Stimulated activated CD4-positive, alpha-beta T cell treated with anti-CD3 and anti-CD28 coated beads, Interleukin-4, amount 100 ng/mL, for 4 hours (primary cell): ENCODE results near the gene SYT5.

Source experiments
- DNase-seq, 2 experiments: peaks; one replicate each; pipeline ENCODE4 v3.0.0-alpha.2; 2020

The SYT5 gene

DNA sequence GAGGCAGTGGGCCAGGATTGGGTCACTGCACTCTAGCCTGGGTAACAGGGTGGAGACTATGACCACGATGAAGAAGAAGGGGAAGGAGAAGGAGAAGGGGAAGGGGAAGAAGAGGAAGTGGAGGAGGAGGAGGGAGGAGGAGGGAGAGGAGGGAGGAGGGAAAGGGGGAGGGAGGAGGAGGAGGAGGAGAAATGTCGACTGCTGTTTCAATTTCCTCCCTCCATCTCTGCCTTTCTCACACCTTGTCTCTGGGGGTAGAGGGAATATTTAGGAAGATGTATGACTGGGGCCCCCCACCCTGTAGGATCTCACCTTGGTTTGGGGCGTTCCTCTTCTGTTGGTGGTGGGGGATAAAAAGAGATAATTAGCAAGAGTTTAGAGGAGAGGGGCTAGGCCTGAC, 34.9 kb downstream of the SYT5 start:
- DNase-seq, result no peak

DNA sequence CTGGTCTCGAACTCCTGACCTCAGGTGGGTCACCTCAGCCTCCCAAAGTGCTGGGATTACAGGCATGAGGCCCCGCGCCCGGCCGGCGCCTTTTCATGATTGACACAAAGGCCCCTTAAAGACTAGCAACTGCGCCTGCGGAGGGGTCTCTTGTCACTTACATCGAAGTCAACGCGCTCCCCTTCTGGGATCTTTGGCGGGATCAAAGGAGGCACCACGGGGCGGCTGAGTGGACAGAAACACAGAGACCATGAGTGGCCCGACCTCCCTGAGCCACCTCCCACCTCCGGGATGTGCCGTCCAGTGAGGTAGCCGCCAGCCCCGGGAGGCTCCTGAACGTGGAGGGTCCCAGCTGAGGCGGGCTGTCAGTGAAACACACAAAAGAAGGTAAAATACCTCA, 38.4 kb downstream of the SYT5 start:
- no peak for DNase-seq

DNA sequence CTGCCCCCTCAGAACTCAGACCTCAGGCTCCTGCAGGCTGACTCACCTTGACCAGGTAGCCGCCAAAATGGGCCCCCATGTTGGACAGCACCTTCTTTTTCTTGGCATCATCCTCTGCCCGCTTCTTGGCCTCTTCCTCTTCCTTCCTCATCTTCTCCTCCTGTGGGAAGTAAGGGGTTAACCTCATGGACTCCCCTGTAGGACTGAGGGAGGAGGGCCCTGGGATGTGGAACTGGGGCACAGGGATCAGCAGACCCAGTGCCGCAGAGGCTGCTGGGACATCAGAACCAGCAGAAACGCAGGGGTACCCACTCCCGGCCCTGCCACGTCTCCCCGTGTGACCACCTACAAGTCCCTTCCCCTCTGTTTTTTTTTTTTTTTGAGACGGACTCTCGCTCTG, 42.2 kb downstream of the SYT5 start:
- no peak for DNase-seq

DNA sequence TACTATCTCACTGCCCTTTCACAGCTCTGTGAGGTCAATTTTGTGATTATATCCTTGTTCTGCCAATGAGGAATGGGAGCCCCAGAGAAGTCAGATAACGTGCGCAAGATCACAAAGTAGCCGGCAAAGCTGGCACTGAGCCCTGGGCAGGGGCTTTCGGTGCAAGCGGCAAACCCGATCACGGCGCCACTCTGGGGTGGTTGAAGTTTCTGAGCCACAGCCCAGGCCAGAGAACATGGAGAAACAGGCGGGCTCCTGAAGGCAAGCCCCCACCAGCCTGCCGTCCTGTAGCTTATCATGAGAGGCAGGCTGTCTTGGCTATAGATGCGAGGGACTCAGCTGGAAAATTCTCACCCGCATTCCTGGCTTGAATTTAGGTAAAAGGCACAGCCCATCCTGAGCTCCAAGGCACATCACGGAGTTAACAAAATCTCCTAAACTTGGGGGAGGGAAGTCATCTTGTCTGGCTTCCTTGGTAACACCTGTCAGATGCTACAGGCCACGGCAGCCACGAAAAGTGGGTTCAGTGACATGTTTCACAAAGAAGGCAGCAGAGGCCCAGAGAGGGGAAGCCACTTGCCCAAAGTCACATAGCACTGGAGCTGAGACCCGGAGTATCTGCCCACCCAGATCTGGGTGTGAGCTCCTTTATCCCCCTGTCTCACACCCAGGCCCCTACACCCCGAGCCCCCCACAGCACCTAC, 43.5 kb downstream of the SYT5 start:
- DNase-seq, result no peak

DNA sequence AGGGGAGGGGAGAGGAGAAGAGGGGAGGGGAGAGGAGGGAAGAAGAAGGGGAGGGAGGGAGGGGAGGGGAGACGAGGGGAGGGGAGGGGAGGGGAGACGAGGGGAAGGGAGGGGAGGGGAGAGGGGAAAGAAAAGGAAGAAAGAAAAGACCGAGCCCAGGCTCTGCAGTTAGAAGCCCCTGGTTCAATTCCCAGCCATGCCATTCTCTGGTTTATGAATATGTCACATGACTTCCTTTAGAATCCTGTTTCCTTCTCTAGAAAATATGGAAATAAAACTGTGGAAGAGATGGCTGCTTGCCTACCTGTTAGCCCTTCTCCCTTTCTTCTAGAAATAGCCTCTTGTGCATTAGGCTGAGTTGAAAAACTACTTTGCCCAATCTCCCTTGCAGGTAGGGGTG, 45.4 kb downstream of the SYT5 start:
- no peak for DNase-seq

DNA sequence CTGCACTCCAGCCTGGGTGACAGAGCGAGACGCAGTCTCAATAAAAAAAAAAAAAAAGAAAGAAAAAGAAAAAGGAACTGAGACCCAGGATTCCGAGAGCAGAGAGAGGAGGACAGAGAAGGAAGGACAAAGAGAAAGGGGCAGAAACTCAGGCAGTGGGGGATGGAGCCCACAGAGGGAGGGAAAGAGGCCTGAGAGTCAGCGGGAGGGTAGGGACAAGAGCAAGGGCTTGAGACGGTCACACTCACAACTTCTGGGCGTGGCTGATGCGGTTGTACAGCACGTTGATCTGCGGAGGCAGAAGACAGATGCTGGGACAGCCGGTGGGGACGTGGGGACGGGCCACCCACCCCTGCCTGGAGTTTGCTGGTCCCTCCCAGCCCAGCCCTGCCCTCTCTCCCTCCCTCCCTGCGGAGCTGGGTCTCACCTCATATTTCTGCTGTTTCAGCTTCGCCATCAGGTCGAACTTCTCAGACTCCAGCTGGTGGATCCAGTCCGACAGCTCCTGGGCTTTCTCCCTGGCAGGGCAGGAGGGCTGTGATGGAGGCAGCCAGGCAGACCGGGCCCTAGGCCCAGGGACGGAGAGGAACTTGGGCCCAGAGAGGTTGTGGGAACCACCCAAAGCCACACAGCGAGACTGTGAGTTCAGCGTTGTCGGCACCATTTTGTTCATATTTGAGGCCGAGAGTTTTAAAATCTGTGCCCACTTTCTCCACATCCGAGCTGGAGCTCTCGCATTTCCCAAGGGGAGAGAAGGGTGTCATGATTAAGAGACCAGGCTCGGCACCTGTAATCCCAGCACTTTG, 46.2 kb downstream of the SYT5 start:
- no peak for DNase-seq

DNA sequence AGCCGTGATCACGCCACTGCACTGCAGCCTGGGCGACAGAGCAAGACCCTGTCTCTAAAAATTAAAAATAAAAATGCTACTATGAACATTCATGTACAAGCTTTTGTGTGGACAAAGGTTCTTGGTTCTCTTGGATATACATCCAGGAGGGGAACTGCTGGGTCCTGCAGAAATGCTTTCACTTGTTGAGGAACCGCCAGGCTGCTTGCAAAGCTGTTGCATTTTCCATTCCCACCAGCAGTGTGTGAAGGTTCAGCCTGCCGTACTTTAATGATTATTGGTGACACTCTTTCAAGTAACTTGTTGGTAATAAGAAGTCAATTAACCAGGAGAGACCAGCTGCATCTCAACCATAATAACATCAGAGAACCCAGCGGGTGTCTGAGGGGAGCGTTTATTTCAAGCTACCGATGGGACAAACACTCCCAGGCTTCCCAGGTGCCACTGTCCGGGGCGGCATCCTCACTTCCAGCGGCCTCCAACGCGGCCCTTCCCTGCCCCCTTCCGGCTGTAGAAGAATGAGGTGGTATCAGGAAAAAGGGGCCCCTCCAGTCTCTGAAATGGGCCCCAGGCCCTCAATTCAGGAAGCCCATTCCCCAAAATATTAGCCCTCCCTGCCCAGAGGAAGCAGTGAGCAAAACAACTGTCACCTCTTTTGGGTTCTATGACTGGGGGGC, 47.5 kb downstream of the SYT5 start:
- DNase-seq, result no peak

DNA sequence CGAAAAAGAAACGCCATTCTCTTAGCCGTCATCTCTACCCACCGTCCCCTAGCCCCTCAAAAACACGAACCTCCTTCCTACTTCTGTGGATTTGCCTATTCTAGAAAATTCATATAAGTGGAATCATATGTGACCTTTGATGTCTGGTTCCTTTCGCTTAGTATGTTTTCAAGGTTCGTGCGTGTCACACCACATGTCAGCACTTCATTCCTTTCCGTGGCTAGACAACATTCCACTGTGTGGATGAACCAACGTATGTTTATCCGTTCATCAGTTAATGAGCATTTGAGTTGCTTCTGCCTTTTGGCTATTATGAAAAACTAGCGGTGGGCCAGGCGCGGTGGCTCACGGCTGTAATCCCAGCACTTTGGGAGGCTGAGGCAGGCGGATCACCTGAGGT, 48.7 kb downstream of the SYT5 start:
- no peak for DNase-seq
